Activated naive CD8-positive, alpha-beta T cell treated with anti-CD3 and anti-CD28 coated beads, Interleukin-2, amount 10 ng/mL, durations not matched to agents 7 days and 5 days (primary cell): ENCODE results near the gene HMCES. TPM values are rescaled to one million over a fixed set of nuclear protein-coding genes. Genes with fewer than 3 reads are reported as not detected.
A peak's percentile ranks its signal among the peaks of the same experiment; 100 is the strongest.
"Not testable (repeated sequence)": the region's sequence is repeated elsewhere in the genome, so short reads cannot be mapped to it uniquely, and the experiment has no call there.

Source experiments
- ATAC-seq: fragments of 150-1000 bp; cut with Tn5 transposase; one replicate; pipeline ENCODE4 v1.10.0; 2021; ENCODE audit warnings: low read depth, moderate library complexity
- POLR2A ChIA-PET: fragments of 350-600 bp; sonication (Branson Sonifier 250); formaldehyde crosslinking; loops from one replicate; lab custom pipeline; 2021; ENCODE audit warnings: antibody characterized with exemption; lab: Charles Lee
- DNase-seq: peaks from one replicate; pipeline ENCODE4 v3.0.0; 2021
- H3K27ac Mint-ChIP-seq: one replicate; pipeline ENCODE4 v1.8.0; 2022; ENCODE audit warnings: mild to moderate bottlenecking, mixed read lengths
- H3K27me3 Mint-ChIP-seq: one replicate; pipeline ENCODE4 v1.8.0; 2022; ENCODE audit warnings: mild to moderate bottlenecking, moderate library complexity, mixed read lengths
- H3K36me3 Mint-ChIP-seq: one replicate; pipeline ENCODE4 v1.8.0; 2021; ENCODE audit warnings: mild to moderate bottlenecking, mixed read lengths
- H3K4me1 Mint-ChIP-seq: one replicate; pipeline ENCODE4 v1.8.0; 2021; ENCODE audit warnings: mixed read lengths
- H3K4me3 Mint-ChIP-seq: one replicate; pipeline ENCODE4 v1.8.0; 2022; ENCODE audit warnings: mild to moderate bottlenecking, moderate library complexity, mixed read lengths
- H3K9me3 Mint-ChIP-seq: one replicate; pipeline ENCODE4 v1.8.0; 2021; ENCODE audit warnings: mixed read lengths
- total RNA-seq, 2 experiments: library from RNA; stranded (reverse); gene quantifications; one replicate each; pipeline ENCODE4 v1.2.3, GENCODE V29; 2021

The HMCES gene
- total RNA-seq, 2 experiments from 2014 or later: 59.7 to 60.8 TPM

- POLR2A ChIA-PET, H3K27ac Mint-ChIP-seq, H3K4me1 Mint-ChIP-seq: not testable (repeated sequence)
Measured at GRCh38 chr3:129339186-129339585, 60.5 kb downstream of the HMCES start.

GRCh38 chr3:129339833-129340232, 61.2 kb downstream of the HMCES start:
- DNase-seq, POLR2A ChIA-PET, H3K9me3 Mint-ChIP-seq, H3K27ac Mint-ChIP-seq, H3K4me1 Mint-ChIP-seq, H3K36me3 Mint-ChIP-seq, H3K4me3 Mint-ChIP-seq, ATAC-seq: not testable (repeated sequence)
- H3K27me3 Mint-ChIP-seq: peaks cover 19% of the 10 kb centered on the region

More at GRCh38 chr3:129339186-129339585, 60.5 kb downstream of the HMCES start:
- ATAC-seq, H3K4me3 Mint-ChIP-seq, H3K36me3 Mint-ChIP-seq, H3K9me3 Mint-ChIP-seq, DNase-seq: not testable (repeated sequence)
- H3K27me3 Mint-ChIP-seq: peaks cover 19% of the 10 kb centered on the region

- DNase-seq: no peak
- peaks cover 31% of the 10 kb centered on the region for H3K27me3 Mint-ChIP-seq
- no peak overlapping the region for H3K4me3 Mint-ChIP-seq
- H3K4me1 Mint-ChIP-seq: peaks cover 4% of the 10 kb centered on the region
- no peaks in the 10 kb centered on the region for H3K36me3 Mint-ChIP-seq
- H3K27ac Mint-ChIP-seq: no peak overlapping the region
- no peak for ATAC-seq
- POLR2A ChIA-PET: no interaction called here
- no peaks in the 10 kb centered on the region for H3K9me3 Mint-ChIP-seq
Measured at GRCh38 chr3:129341331-129342141, 62.9 kb downstream of the HMCES start.

- Mint-ChIP-seq H3K9me3 (no peaks in the 10 kb centered on the region), H3K27ac (no peak overlapping the region), H3K27me3 (peaks cover 29% of the 10 kb centered on the region), H3K4me3 (peak overlapping the region; percentile 44), H3K36me3 (no peaks in the 10 kb centered on the region), H3K4me1 (peaks cover 8% of the 10 kb centered on the region)
- ATAC-seq (peak; percentile 88), DNase-seq (peak; percentile 59)
- POLR2A ChIA-PET: interaction anchor here (0.6 to 0.7 kb wide), 2 partner anchors 36 to 71 kb away, joined by 3 to 4 read pairs; no protein-coding TSS in a partner anchor
Measured at GRCh38 chr3:129343643-129344360, 65.1 kb downstream of the HMCES start.

- H3K27me3 Mint-ChIP-seq: peaks cover 29% of the 10 kb centered on the region
- H3K36me3 Mint-ChIP-seq: no peaks in the 10 kb centered on the region
- POLR2A ChIA-PET: no interaction called here
- no peak overlapping the region for H3K4me3 Mint-ChIP-seq
- ATAC-seq (no peak), DNase-seq (no peak)
- no peak overlapping the region for H3K27ac Mint-ChIP-seq
- no peaks in the 10 kb centered on the region for H3K9me3 Mint-ChIP-seq
- peaks cover 8% of the 10 kb centered on the region for H3K4me1 Mint-ChIP-seq
Measured at GRCh38 chr3:129344540-129345220, 66.0 kb downstream of the HMCES start.

- peaks cover 29% of the 10 kb centered on the region for H3K27me3 Mint-ChIP-seq
- H3K36me3 Mint-ChIP-seq: no peaks in the 10 kb centered on the region
- DNase-seq (no peak), ATAC-seq (no peak)
- H3K9me3 Mint-ChIP-seq: no peaks in the 10 kb centered on the region
- POLR2A ChIA-PET: no interaction called here
- H3K4me1 Mint-ChIP-seq: peaks cover 8% of the 10 kb centered on the region
- H3K4me3 Mint-ChIP-seq: no peak overlapping the region
- H3K27ac Mint-ChIP-seq: no peak overlapping the region
Measured at GRCh38 chr3:129345281-129345680, 66.6 kb downstream of the HMCES start.

- H3K4me3 Mint-ChIP-seq: no peak overlapping the region
- DNase-seq: no peak
- no peak for ATAC-seq
- H3K27ac Mint-ChIP-seq: no peak overlapping the region
- H3K4me1 Mint-ChIP-seq: peaks cover 8% of the 10 kb centered on the region
- no peaks in the 10 kb centered on the region for H3K36me3 Mint-ChIP-seq
- H3K27me3 Mint-ChIP-seq: peaks cover 29% of the 10 kb centered on the region
- POLR2A ChIA-PET: no interaction called here
- H3K9me3 Mint-ChIP-seq: no peaks in the 10 kb centered on the region
Measured at GRCh38 chr3:129345971-129346370, 67.3 kb downstream of the HMCES start.

GRCh38 chr3:129346695-129347457, 68.2 kb downstream of the HMCES start:
- H3K9me3 Mint-ChIP-seq: no peaks in the 10 kb centered on the region
- H3K27ac Mint-ChIP-seq: no peak overlapping the region
- POLR2A ChIA-PET: interaction anchor here (1.0 kb wide), 1 partner anchor 31 kb away, joined by 3 read pairs; a partner anchor contains a TSS

GRCh38 chr3:129347458-129347845, 68.8 kb downstream of the HMCES start:
- Mint-ChIP-seq H3K9me3 (no peaks in the 10 kb centered on the region), H3K4me3 (no peak overlapping the region), H3K27me3 (peaks cover 24% of the 10 kb centered on the region), H3K4me1 (peaks cover 8% of the 10 kb centered on the region), H3K27ac (no peak overlapping the region), H3K36me3 (no peaks in the 10 kb centered on the region)
- DNase-seq (no peak), ATAC-seq (no peak)
- POLR2A ChIA-PET: no interaction called here

More at GRCh38 chr3:129346695-129347457, 68.2 kb downstream of the HMCES start:
- no peak for ATAC-seq
- H3K4me3 Mint-ChIP-seq: no peak overlapping the region
- H3K4me1 Mint-ChIP-seq: peaks cover 8% of the 10 kb centered on the region
- DNase-seq: no peak
- peaks cover 27% of the 10 kb centered on the region for H3K27me3 Mint-ChIP-seq
- H3K36me3 Mint-ChIP-seq: no peaks in the 10 kb centered on the region

GRCh38 chr3:129348734-129349133, 70.1 kb downstream of the HMCES start:
- Mint-ChIP-seq H3K27ac (no peak overlapping the region), H3K4me3 (no peak overlapping the region), H3K27me3 (peaks cover 13% of the 10 kb centered on the region), H3K4me1 (peaks cover 4% of the 10 kb centered on the region), H3K36me3 (no peaks in the 10 kb centered on the region), H3K9me3 (no peaks in the 10 kb centered on the region)
- no peak for ATAC-seq
- no peak for DNase-seq
- POLR2A ChIA-PET: no interaction called here

- H3K4me1 Mint-ChIP-seq, H3K27ac Mint-ChIP-seq, POLR2A ChIA-PET, H3K9me3 Mint-ChIP-seq, DNase-seq, H3K4me3 Mint-ChIP-seq, ATAC-seq, H3K36me3 Mint-ChIP-seq: not testable (repeated sequence)
- peaks cover 12% of the 10 kb centered on the region for H3K27me3 Mint-ChIP-seq
Measured at GRCh38 chr3:129349169-129349568, 70.5 kb downstream of the HMCES start.

- Mint-ChIP-seq H3K27me3 (peaks cover 12% of the 10 kb centered on the region), H3K4me3 (no peak overlapping the region), H3K9me3 (no peaks in the 10 kb centered on the region), H3K36me3 (no peaks in the 10 kb centered on the region), H3K4me1 (peaks cover 4% of the 10 kb centered on the region), H3K27ac (no peak overlapping the region)
- DNase-seq: no peak
- POLR2A ChIA-PET: no interaction called here
- ATAC-seq: no peak
Measured at GRCh38 chr3:129349791-129350190, 71.1 kb downstream of the HMCES start.

- ATAC-seq: no peak
- POLR2A ChIA-PET: no interaction called here
- Mint-ChIP-seq H3K4me3 (no peak overlapping the region), H3K36me3 (no peaks in the 10 kb centered on the region), H3K9me3 (no peaks in the 10 kb centered on the region), H3K4me1 (peaks cover 2% of the 10 kb centered on the region), H3K27ac (no peak overlapping the region), H3K27me3 (no peaks in the 10 kb centered on the region)
- DNase-seq: no peak
Measured at GRCh38 chr3:129352045-129352444, 73.4 kb downstream of the HMCES start.
